ENCODE data around the gene KIAA1671.
A peak's percentile ranks its signal among the peaks of the same experiment; 100 is the strongest.

KIAA1671 gene

DNA sequence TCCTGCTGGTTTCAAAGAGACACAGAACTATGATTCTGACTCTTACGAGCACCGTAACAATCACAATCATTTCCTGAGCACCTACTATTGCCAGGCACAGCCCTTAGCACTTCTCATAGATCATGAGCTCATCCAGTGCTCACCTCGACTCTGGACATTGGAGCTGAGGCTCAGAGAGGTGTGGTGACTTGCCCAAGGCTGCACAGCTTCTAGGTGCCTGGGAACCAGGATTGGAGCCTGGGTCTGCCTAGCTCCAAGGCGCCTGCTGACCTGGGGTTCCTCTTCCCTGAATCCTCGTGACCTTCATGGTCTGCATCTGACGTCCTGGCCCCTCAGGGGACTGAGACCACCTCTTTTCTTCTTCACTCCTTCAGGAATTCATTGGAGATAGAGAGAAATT lies 196.5 kb downstream of the KIAA1671 start:
- DNase-seq = no peak

- DNase-seq = no peak
These were observed 201.6 kb downstream of the KIAA1671 start for GRCh38 chr22:25153961-25154666.

DNA sequence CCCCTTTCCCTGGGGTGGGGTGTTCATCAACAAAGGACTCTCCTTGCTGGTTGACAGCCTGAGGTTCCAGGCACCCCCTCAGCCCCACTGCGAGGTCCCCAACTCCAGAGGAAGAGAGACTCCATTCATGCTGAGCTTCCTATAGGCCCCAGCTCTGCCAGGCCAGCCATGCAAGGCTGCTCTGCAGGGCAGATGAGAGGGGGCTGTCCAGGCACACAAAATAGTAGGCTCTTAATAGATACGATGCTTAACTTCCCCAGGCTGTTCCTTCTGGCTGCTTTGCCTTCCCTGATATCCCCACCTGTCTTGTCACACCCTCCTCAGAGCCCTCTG lies 202.1 kb downstream of the KIAA1671 start:
- DNase-seq = no peak

- DNase-seq = no peak
These were observed 204.2 kb downstream of the KIAA1671 start for GRCh38 chr22:25156736-25157135.

DNA sequence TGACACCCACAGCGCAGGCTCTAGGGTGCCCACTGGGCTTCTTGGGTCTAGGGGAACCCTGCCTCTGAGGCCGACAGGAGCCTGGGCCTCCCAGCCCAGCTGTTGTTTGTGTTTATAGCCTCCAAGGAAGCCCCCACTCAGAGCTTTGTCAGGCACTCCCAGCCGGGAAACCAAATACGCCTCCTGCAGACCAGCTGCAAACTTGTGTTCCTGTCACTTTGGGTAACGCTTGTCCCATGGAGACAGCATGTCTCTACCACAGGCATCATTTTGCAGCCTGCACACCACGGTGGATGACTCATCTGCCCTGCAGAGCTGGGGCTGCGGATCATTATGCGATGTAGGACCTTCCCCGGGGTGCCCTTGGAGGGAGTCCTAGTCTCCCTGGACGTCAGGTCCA lies 206.5 kb downstream of the KIAA1671 start:
- DNase-seq = no peak

GRCh38 chr22:25160120-25160996 lies 207.8 kb downstream of the KIAA1671 start:
- no peak for DNase-seq

- no peak for DNase-seq
These were observed 208.8 kb downstream of the KIAA1671 start for GRCh38 chr22:25161017-25161915.

DNA sequence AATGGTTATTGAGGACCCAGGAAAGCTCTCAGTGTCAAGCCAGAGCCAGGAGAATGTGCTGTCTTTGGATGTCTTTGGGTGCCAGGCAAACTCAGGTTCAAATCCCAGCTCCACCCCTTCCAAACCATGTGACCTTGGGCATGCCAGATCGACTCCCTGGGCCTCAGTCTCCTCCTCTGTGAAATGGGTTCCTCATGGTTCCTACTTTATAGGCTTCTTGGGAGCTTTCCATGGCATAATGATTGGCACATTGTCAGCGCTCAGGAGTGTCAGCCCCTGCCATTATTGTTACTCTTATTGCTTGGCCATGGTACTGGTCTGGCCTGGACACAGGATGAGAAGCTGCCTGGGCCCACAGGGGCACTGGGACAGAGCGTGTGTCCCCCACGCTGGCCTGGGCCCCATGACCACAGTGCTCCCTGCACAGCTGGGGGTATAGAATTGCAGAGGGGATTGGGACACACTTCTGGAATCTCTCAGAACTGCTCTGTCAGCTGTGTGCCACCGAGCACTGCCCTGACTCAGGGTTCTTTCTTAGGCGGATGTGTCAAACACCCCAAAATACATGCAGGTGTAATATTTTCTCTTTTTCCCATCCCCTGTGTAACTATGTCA lies 209.5 kb downstream of the KIAA1671 start:
- DNase-seq = no peak

DNA sequence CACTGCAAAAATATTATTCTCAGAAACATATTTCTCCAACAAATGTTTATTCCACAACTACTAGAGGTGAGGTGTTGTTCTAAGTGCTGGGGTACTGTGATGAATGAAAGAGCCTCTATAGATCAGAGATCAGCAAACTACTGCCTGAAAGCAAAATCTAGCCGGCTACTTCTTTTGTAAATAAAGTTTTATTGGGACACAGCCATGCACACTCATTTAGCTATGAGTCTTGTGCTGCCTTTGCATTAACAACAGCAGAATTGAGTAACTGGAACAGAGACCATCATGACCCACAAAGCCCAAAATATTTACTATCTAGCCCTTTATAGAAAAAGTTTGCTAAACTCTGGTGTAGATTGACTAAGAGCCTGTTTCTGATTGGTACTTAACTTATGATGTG lies 210.0 kb downstream of the KIAA1671 start:
- no peak for DNase-seq

GRCh38 chr22:25165785-25166184 lies 213.3 kb downstream of the KIAA1671 start:
- no peak for DNase-seq

GRCh38 chr22:25166266-25167040 lies 213.9 kb downstream of the KIAA1671 start:
- DNase-seq = no peak

GRCh38 chr22:25167082-25167481 lies 214.6 kb downstream of the KIAA1671 start:
- DNase-seq = no peak

- DNase-seq = no peak
These were observed 215.5 kb downstream of the KIAA1671 start for GRCh38 chr22:25167834-25168601.

- DNase-seq = no peak
These were observed 216.9 kb downstream of the KIAA1671 start for GRCh38 chr22:25169278-25170031.

DNA sequence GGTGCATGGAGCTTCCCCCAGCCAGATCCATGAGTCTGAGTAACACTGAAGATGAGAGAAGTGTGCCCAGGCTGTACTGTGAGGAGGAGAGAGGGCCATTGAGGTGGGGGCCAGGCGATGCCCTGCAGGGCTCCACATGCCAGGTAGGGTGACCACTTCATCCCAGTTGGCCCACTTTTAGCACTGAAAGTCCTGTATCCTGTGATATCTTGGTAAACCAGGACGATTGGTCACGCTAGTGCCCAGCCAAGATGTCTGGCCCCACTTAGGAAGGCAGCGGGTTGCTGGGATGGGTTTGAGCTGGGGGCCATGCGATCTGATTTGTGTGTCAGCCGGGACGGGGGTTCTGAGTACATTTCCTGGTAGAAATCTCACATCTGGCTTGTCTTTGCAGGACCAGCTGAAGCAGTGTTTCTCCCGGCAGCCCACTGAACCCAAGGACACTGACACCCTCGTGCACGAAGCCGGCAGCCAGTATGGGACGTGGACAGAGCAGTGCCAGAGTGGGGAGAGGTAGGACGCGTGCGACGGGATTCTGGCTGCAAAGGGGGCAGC lies 218.0 kb downstream of the KIAA1671 start:
- no peak for DNase-seq

DNA sequence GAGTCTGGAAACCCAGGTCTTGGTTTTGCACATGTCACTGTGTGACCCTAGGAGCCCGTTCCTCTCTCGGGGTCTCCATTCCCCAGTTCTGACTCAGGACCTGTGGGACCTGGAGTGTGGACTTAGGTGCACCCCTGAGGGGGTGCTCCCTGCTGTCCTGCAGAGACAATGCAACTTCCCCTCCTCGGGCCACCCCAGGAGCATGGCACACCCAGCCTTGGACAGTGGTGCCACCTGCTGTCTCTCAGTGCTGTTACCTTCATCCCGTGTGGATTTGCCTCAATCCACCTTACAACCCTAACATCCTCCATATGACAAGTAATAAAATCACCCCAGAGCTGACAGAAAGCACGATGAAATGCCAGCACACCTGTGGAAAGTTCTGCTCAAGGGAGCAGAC lies 219.6 kb downstream of the KIAA1671 start:
- DNase-seq = peak; percentile 46

GRCh38 chr22:25174156-25174887 lies 221.8 kb downstream of the KIAA1671 start:
- DNase-seq = no peak

GRCh38 chr22:25174888-25175411 lies 222.4 kb downstream of the KIAA1671 start:
- DNase-seq = no peak

DNA sequence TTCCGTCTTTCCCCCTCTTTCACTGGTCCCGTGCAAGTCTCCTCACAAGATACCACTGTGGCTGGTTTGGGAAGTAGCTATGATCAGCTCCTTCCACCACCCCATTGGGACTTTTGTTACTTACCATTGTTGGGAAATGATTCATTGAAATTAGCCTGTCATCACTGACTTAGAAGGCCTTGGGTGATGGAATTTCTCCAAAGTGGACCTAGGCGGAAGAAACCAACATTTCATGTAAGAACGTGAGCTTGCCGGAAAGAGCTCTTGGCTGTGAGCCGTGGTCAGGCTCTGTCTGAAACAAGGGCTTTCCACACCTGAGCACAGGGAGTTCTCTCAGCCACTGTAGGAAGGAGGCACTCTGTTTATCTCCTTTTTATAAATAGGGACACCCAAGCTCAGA lies 223.7 kb downstream of the KIAA1671 start:
- no peak for DNase-seq
